Muscle of arm (tissue), 12 donors: Measurements from ENCODE around the gene TLL2. TPM values are rescaled to one million over a fixed set of nuclear protein-coding genes. Genes with fewer than 3 reads are reported as not detected.

Experiments used
- DNase-seq: peaks from one replicate; pipeline ENCODE4 v3.0.0-alpha.2; 2013
- polyA plus RNA-seq, 12 donors: library from polyadenylated mRNA; unstranded; fragments of 120-200 nt; gene quantifications; one replicate each; pipeline ENCODE4 v1.2.1, GENCODE V29; 2013; ENCODE audit not compliant: insufficient read length in 12 of 12

TLL2 gene
- polyA plus RNA-seq, 12 donors = 0.84 to 3.3 (median 1.8) TPM; not detected in 1

DNA sequence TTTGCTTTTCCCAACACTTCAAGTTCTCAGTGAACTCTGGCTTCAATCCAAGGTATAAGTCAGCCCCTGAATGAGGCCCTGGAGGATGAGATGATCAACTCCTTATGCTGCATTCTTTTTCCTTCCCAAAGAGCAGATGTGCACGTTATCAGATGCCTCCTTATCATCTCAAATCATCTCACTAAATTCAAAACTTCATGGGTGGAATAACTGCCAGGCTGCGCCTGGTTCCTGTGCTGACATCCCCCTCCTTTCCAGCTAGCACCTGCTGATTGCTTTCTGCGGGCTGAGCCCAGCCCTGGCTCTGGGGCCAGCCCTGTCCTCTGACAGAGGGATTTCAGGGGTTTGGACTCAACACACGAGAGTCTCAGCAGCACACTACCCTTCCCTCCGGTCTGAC is 44.9 kb downstream of the TLL2 start:
- no peak for DNase-seq

DNA sequence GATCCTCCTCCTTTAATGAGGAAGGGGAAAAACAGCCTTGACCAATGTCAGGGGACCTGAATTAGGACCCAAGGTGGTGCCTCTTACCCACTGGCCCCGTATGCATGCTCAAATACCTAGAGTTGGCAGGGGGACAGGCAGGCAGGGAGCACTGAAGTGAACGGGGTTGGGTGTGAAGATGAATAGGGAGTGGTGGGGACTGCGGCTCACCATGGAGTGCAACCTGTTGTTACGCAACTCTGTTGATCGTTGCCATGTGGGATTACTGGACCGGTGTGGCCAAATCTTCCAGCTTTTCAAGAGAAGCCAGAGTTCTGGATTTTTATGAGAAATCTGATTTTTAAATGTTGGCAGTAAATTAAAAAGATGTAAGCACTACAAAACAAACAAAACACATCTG is 48.1 kb downstream of the TLL2 start:
- DNase-seq = no peak

DNA sequence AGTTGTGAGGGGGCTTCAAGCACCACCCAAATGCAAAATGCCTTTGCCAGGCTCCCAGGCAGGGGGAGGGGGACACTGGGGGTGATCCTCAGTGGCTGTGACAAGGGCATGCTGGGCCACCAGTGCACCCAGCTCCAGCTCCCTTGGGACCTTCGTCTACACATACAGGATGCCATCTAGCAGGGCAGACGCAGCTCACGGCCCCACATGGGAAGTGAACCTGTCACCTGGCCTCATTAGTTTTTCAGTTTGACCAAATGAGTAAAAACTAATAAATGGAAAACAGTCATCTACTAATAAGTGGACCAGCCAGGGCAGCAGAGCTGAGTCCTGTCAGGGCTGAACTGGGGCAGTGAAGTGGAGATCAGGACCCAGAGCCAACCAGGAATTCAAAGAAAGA is 50.2 kb downstream of the TLL2 start:
- no peak for DNase-seq

DNA sequence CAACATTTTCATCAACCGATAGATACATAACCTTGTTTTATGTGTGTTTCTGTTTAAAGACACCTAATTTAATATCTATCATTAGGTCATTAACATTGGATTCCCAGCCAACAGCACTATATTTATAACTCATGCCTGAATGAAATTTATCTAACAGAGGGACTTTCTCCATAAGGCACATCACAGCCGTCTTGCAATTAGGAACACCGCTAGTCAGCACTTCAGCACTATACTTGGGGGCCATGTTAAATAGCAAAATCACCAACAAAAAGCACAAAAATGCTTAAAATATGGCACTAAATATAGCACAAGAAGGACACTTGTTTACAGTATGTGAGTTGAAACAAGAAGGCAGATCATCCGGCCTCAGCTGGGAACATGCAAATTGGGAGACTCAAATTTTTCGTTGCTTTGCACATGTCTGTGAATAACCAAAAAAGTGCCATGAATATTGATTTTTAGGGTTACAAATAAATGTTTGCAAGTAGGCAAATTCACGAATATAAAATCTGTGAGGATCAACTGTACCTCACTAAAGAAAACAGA is 51.0 kb downstream of the TLL2 start:
- DNase-seq = no peak

DNA sequence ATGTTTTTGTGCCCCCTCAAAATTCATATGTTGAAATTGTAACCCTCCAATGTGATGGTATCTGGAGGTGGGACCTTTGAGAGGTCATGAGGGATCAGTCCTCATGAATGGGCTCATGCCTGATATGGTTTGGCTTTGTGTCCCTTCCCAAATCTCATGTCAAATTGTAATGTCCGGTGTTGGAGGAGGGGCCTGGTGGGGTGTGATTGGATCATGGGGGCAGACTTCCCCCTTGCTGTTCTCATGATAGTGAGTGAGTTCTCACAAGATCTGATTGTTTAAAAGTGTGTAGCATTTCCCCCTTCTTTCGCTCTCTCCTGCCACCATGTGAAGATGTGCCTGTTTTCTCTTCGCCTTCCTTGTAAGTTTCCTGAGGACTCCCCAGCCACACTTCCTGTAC is 53.4 kb downstream of the TLL2 start:
- DNase-seq = no peak

DNA sequence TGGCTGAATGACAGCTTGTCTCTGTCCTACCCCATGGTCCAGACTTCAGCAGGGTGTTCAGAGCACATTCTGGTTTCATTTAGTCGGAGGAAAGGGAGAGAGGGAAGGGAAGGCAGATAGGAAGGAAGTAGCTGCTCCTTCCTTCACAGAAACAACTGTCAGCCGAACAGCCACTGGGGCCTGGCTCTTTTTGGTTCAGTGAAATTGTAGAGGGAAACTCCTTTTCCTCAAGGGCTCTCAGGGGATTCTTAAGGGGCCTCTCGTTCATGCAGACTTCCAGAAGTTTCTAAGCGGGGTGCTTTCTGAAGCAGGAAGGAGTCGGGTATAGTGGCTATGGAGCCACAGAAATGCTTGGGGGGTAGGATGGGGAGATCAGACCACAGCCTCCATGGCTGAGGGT is 56.4 kb downstream of the TLL2 start:
- DNase-seq = no peak

DNA sequence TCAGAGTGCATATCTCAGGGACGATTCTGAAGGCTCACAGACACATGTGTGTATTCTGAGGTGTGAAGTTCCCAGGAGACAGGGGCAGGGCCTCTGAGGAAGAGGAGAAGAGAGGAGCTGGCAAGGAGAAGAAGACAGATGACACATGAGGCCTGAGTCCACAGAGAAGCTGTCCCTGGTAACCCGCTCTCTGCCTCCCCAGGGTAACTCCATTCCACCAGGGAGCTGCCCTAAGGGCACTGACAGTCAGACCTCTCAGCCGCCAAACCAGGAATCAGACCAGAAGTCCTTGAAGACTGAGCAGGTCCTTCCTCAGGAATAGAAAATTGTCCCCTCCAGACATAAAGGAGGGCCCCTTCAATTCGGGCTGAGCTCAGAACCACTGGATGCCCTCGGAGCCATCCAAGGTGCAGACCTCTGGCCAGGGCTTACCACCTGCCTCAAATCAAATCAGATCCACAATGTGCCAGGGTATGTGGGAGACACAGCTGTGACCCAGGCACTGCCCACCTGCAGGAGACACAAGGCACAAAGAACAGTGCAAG is 57.4 kb downstream of the TLL2 start:
- no peak for DNase-seq

DNA sequence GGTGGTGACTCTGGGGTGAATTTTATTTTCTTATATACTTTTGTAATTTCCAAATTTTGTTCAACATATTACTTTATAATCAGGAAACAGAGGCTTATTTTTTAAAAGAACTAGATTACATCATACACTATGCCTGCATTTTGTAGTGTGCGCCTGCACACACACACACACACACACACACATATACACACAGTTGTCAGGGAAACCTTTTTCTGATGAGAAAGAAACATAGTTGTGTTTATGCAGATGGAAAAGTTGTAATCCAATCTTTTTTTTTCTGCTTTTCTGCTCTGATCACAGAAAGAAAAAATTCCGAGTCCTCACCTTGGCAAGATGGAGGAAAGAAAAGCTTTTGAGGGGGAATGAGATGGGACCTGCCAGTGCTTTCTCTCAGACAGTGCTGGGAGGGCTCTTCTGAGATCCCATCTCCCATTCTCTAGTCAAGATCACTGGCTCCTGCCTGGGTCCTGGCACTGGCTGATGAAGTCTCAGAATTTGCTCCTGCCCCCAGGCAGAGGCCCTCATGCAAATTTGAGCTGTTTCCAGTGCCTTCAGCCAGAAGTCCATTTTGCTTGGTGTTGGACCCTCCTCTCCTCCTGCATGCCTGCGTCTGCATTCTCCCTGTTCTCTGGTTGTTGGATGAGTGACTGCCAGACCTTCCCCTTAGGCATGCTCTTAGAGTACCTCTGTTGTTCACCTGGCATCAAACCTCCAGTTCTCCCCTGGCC is 59.7 kb downstream of the TLL2 start:
- DNase-seq = peak; percentile 37

DNA sequence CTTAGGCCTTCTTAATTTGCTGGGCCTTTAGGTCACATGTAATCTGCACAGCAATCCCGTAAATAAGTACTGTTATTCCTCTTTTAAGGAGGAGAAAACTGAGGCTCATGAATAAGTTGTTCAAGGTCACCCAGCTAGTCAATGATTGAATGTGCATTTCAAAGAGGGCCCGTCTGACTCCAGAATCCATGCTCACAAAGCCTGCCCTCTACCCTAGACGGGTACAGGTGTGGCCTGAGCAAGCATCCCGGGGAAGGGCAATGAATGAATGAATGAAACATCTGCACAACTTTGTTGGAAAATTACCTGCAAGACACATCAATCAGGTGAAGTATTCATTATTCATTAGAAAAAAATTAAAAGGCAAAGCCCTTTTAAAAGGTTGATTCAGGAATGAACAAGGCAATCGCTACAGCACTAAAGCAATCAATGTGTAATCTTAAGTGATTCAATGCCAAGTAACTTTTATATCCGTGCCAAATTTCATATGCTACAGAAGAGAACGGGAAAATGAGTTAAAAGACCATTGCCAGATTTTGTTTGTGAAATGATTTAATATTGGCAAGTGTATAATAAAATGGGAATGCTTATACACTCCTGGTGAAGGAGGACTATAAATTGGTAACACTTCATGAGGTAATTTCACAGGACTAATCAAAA is 61.1 kb downstream of the TLL2 start:
- no peak for DNase-seq

DNA sequence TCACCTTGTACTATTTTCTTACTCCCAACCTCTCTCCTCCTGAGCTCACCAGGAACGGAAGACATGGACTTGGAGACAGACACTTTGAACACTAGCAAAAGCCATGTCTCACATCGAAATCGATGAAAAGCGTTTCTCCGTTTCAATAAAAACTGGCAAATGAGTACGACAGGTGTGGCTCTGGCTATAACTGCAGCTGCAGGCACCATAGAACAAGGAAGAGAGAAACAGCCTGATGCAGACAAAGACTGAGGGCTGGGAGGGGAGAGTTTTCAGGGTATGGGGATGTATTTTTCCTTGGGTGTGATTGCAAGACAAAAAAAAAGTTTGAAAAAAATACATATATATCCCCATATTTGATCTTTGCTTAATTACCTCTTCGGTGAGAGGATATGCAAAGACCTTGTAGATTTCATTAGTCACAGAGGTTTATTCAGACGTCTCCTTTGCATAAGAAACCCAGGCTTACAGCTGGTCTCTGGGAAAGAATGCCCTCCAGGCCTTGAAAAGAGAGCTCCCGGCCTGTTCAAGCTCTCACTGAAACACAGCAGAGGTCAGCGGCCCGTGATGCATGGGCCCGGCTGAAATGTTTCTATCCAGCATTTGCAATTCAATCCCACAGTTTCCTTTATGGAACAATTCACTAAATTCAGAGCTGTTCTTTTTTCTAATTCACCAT is 63.1 kb downstream of the TLL2 start:
- no peak for DNase-seq

DNA sequence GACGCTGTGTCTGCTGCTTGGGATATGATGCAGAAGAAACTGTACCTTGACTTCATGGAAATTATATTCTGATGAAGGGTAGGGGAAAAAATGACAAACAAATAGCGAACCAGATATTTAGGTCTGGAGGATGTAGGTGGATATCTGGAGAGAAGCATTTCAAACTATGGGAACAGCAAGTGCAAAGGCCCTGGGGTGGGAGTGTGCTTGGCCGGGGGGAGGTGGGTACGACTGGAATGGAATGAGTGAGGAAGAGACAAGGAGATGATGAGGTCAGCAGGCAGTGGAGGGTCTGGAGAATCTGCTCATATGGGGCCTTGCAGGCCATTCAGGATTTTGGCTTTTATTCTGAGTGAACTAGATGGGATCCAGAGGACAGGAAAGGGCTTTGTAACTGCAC is 65.2 kb downstream of the TLL2 start:
- no peak for DNase-seq

DNA sequence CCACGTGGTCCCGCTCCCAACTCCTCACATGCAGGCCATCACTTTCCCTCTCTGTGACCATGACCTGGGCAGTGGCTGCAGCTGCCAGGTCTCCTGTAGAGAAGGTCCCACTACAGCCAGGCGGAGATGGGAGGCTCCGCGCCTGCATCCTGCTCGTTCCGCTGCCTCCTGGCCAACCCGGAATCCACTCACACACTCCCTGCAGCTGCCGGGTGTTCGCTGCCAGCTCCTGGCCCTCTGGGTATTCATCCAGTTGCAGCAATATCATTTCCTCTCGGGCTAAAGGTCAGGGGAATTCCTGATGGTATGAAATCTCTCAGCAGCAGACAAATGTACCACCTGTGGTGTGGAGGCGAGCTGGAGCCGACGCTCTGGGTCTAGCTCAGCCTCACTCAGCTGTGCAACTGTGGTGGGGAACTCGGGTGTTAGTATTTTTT is 65.7 kb downstream of the TLL2 start:
- DNase-seq = peak; percentile 85

DNA sequence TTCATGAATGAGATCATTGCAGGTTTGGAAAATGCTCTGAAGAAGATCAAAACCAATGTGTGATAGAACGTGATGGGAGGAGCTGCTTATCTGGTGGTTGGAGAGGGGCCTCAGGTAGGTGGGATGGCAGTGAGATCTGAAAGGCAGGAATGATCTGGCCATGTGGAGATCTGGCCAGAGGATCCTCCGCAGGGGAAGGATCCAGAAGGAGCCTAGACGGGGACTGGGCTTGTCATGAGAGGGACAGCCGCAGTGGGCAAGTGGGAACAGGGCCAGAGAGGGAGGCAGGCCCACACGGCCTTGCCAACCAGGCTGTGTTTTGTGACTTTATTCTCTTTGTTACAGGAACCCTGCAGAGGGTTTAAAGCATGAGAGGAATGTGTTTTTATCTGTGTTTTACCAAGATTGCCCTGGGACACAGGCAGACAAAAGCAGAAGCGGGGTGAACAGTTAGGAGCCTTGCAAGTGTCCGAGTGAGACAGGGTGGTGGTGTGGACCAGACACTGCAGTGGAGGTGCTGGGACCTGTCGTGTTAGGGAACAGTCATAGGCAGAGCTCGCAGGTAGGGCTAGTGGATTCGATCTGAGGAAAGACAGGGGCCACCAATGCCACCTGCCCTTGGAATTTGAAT is 66.6 kb downstream of the TLL2 start:
- DNase-seq = no peak

DNA sequence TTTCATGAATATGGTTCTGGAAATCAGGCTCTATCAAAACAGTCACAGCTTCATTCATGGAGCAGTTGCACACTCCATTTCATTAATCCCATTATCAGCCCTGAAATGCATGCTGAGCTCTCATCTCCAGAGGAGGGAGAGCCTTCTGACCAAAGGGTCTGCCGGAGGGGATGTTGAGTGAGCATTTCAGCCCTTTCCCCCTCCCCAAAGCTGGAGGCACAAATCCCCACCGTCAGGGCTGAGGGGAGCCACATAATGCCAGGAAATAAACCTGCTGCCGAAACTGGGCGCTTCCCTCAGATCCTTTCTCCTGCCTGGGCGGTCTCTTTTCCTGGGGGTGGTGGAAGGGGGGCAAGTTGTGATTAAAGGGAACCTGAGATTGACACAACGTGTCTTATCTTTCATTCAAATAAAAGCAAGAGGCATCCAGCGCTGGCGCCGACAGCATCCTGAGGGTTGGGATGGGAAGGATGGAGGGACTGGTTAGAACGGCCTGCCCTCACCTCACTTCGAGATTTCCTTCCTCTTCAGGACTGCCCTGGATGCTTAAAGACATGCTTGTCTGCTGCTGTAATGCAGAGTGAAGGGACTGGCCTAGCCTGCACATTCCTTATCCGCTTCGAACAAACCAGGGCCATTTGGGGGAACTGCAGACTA is 71.6 kb downstream of the TLL2 start:
- DNase-seq = no peak

DNA sequence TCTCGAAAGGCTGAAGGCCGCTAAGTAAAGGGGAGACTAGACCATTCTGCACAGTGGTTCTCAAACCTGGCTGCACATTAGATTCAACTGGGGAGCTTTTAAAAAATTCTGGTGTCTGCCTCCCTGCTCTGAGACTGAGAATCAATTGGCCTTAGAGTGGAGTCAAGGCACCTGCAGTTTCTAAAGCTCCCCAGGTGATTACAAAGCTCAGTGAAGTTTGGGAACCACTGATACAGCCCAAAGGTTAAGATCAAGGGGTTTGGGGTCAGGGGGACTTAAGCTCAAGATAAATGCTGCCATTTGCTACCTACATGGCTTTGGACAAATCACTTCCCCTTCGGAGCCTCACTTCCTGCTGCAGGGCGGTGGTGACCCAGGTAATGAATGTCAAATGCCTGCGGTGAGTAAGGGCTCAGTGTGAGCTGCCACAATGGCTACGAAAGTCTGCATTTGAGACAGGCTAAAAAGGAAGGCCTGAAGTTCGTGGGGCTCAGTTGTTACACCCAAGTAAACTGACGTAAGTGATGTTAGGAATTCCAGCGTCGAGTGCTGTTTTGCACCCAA is 72.3 kb downstream of the TLL2 start:
- no peak for DNase-seq

DNA sequence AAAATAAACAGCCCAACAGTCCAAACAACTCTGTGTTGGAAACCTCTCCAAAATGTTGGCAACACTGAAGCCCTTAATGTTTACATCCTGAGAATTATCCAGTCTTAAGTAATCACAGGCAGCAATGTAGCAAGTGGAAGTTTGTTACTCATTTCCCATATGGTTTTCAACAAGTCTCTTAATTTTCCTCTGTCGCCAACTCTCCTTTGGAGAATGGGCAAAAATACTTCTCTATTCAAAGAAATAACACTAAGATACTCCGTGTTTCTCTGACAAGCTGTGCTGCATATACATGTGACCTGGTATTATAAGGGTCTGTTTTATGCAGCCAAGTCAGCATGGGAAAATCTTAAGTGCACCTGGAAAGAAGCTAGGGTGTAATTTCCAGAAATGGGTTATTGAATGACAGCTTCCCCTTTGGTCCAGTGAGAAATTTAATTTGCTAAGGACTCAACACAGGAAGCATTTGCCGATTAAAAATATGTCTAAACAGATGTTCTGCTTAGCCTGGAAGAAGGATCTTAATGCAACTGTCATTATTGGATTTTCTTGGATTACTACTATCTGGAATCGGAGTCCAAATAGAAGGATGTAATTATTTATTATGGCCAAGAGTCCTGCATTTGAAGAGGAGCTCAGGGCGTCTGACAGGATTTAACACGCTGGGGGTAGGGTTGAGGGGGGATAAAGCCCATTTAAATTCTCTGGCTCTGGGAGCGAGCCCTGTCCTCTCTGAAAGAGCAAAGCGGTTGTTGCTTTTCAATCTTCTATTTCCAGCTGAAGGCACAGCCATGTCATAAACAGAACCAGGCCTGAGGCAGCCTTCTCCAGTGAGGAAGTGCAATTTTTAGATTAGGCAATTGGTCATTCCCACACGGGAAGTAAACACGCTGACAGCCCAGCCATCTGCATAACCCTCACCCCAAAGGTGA is 73.1 kb downstream of the TLL2 start:
- DNase-seq = peak; percentile 80

DNA sequence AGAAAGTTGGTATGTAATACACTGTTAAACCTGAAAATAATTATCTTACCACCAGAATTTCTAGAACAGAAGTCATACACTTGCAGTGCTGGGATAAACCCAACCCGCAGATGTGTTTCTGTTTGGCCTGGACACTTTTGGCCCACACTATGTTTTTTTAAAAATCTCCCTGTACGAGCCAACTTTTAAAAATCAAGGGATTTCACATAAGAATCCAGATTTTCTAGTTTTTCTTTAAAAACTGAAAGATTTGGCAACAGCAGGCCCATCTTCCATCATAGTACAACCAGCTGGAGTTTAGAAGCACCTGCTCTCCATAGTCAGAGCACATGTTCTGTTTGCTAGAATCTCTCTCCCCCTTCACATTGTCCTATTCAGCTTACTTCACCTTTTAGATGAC is 74.0 kb downstream of the TLL2 start:
- peak; percentile 63 for DNase-seq

DNA sequence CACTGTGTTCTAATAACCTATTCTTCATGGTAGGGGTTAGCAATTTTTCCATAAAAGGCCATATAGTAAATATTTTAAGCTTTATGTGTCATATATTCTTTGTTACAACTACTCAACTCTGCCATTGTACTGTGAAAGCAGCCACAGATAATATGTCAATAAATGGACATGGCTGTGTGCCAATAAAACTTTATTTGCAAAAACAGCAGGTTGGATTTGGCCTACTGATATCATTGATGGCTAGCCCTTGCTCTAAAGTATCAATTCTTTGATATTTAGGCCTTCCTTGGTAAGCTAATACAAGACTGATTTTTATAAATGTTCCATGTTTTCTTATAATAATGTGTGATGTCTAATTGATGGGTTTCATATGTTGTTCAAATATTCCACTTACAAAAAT is 77.7 kb downstream of the TLL2 start:
- no peak for DNase-seq

DNA sequence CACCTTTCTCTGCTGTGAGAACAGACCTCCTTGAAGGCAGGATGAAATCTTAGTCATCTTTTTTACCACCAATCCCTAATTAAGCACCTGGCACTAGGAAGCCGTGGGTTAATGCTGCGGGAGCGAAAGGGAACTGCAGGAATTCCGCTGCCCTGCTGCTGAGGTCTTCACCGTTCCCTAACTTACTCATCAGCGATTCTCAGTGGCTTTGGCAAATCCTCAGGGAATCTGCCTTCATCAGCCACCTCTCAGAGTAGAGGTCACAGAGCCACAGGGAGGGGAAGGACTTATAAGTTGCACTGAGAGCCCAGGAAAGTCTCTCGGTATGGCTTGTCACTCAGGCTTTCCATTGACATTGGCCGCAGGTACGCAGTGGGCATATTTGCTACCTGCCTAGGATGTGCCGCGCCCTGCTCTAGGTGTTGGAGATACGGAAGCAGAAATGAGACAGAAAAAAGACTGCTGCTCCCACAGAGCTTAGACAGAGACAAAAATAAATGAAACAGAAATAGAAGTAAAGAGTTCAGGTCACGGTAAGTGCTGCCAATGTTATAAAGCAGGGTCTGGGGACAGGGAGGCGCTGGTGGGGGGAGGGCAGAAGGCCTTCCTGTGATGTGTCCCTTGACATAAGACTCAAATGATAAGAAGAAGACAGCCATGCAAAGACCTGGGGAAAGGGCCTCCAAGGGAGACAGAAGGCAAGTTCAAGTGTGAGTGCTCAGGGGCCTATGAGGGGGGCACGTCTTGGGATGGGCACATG is 82.3 kb downstream of the TLL2 start:
- no peak for DNase-seq
